ENCODE data around the gene TMEM144.
A peak's percentile ranks its signal among the peaks of the same experiment; 100 is the strongest.

TMEM144 gene

DNA sequence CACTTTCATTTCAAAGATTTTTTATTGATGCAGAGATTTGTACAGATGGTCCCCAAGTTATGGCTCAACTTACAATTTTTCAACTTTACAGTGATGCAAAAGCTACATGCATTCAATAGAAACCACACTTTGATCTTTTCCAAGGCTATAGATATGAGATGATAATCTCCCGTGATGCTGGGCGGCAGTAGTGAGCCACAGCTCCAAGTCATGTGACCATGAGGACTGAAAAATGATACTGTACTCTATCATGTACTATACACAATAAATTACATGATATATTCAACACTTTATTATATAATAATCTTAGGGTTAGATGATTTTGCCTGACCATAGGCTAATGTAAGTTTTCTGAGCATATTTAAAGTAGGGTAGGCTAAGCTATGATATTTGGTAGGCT lies 23.5 kb upstream of the TMEM144 start:
- in situ Hi-C loops (cut with MboI; ENCODE audit: low pct_unique_long_range_greater_than_20kb, low sequenced_read_pairs, unreplicated experiment) = no loop called here
- DNase-seq (ENCODE audit: low spot score) = no peak
- no peak for TF ChIP-seq CTCF (IDR thresholded peaks at IDR 0.05; ENCODE audit: extremely low read depth, insufficient read depth, missing control alignments)

GRCh38 chr4:158189422-158189821 lies 20.9 kb upstream of the TMEM144 start:
- TF ChIP-seq CTCF (IDR thresholded peaks at IDR 0.05; ENCODE audit: extremely low read depth, insufficient read depth, missing control alignments) = no peak
- DNase-seq (ENCODE audit: low spot score) = no peak
- in situ Hi-C loops (cut with MboI; ENCODE audit: low pct_unique_long_range_greater_than_20kb, low sequenced_read_pairs, unreplicated experiment) = no loop called here

DNA sequence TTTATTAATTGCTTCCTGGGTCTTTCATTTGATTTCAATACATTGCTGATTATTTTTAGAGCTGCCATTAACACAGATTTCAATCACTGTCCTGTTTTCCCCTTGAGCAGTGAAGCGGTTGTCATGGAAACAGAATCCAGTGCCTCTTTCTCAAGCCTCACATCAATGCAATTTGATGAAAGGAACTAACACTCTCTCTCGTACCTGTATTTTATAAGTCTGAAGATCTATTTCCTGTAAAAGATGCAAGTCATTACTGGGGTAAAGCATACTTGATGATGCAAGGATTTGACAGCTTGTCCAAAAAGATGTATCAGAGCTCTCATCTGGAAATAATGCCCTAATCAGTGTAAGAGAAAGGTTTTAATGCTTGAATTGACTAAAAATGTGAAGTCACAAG lies 19.6 kb upstream of the TMEM144 start:
- TF ChIP-seq CTCF (IDR thresholded peaks at IDR 0.05; ENCODE audit: extremely low read depth, insufficient read depth, missing control alignments) = no peak
- in situ Hi-C loops (cut with MboI; ENCODE audit: low pct_unique_long_range_greater_than_20kb, low sequenced_read_pairs, unreplicated experiment) = no loop called here
- DNase-seq (ENCODE audit: low spot score) = no peak

DNA sequence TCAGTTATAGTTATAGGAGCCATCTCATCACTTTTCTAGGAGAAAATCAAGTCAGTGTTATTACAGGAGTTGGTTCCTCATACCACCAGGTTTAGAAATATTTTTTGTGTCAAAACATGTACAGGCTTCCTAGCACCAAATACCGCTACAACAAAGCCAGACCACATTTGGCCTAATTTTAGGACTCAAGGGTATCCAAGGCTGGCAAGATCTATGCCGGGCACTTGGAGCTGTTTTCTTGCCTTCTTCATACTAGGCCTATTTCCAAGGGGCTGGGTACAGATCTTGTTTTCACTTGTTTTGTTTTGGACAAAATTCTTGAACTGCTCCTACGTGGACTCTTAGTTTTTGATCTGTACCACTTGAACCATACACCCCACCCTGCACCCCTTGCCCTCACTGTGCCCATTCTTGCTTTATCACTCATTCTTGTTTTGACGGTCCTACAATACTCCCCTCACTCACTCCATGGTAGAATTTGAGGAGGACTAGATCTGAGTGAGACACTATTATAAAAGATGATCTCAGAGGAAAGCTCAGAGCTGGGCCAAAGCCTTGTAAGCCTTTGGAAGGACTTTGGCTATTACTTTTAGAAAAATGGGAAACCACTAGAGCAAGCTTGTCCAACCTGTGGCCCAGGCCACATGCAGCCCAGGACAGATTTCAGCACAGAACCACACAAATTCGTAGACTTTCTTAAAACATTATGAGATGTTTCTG lies 17.7 kb upstream of the TMEM144 start:
- DNase-seq (ENCODE audit: low spot score) = no peak
- in situ Hi-C loops (cut with MboI; ENCODE audit: low pct_unique_long_range_greater_than_20kb, low sequenced_read_pairs, unreplicated experiment) = no loop called here
- peak; percentile 13 for TF ChIP-seq CTCF (IDR thresholded peaks at IDR 0.05; ENCODE audit: extremely low read depth, insufficient read depth, missing control alignments)

GRCh38 chr4:158193171-158193749 lies 17.0 kb upstream of the TMEM144 start:
- in situ Hi-C loops (cut with MboI; ENCODE audit: low pct_unique_long_range_greater_than_20kb, low sequenced_read_pairs, unreplicated experiment) = no loop called here
- peak; percentile 37 for TF ChIP-seq CTCF (IDR thresholded peaks at IDR 0.05; ENCODE audit: extremely low read depth, insufficient read depth, missing control alignments)
- DNase-seq (ENCODE audit: low spot score) = peak; percentile 12

- no peak for DNase-seq (ENCODE audit: low spot score)
- in situ Hi-C loops (cut with MboI; ENCODE audit: low pct_unique_long_range_greater_than_20kb, low sequenced_read_pairs, unreplicated experiment) = no loop called here
- TF ChIP-seq CTCF (IDR thresholded peaks at IDR 0.05; ENCODE audit: extremely low read depth, insufficient read depth, missing control alignments) = no peak
Measured at GRCh38 chr4:158195297-158195696, 15.0 kb upstream of the TMEM144 start.
